ENCODE results near the gene HDX. TPM values are rescaled to one million over a fixed set of nuclear protein-coding genes. Genes with fewer than 3 reads are reported as not detected.
A peak's percentile ranks its signal among the peaks of the same experiment; 100 is the strongest.

Gene HDX
- total and polyA plus RNA-seq, 2 experiments from 2014 or later: 15.3 to 16.3 TPM

GRCh38 chrX:84357296-84357695 lies 145.0 kb downstream of the HDX start:
- Mint-ChIP-seq H3K9me3 (no peaks in the 10 kb centered on the region), H3K36me3 (ENCODE audit: low read depth) (no peaks in the 10 kb centered on the region), H3K4me1 (peaks cover 5% of the 10 kb centered on the region; the same call in 2 of the 3 replicates), H3K27me3 (ENCODE audit: insufficient read depth, low read depth, poor library complexity) (no peaks in the 10 kb centered on the region), H3K27ac (no peak overlapping the region), H3K4me3 (no peak overlapping the region)
- H2AFZ ChIP-seq: no peak overlapping the region
- no peak for ATAC-seq
- no peaks in the 10 kb centered on the region for H3K36me3 ChIP-seq (ENCODE audit: insufficient read depth)
- no peak for DNase-seq (ENCODE audit: low spot score)
- H3F3A ChIP-seq (replicated peaks; ENCODE audit: low read depth): no peaks in the 10 kb centered on the region
- no peaks in the 10 kb centered on the region for H4K20me1 ChIP-seq (replicated peaks; ENCODE audit: insufficient read depth)
- H3K27me3 ChIP-seq (ENCODE audit: insufficient read depth): no peaks in the 10 kb centered on the region
- no peak for TF ChIP-seq ZNF114 (CRISPR knock-in tag; IDR thresholded peaks at IDR 0.05)
- TF ChIP-seq JUNB (IDR thresholded peaks at IDR 0.05; ENCODE audit: unreplicated experiment): no peak
- no peak for TF ChIP-seq STAT1 (IDR thresholded peaks at IDR 0.05; ENCODE audit: unreplicated experiment)
- no peak for TF ChIP-seq ZNF462 (CRISPR knock-in tag; IDR thresholded peaks at IDR 0.05)
- no peak for TF ChIP-seq NANOG (IDR thresholded peaks at IDR 0.05; ENCODE audit: borderline replicate concordance)
- H3K4me2 ChIP-seq: no peak overlapping the region
- no peaks in the 10 kb centered on the region for H3K9me2 ChIP-seq (ENCODE audit: insufficient read depth)
- H3K79me2 ChIP-seq (replicated peaks; ENCODE audit: insufficient read depth): no peaks in the 10 kb centered on the region
- H3K4me1 ChIP-seq (ENCODE audit: insufficient read depth): peaks cover 9% of the 10 kb centered on the region
- H3K27ac ChIP-seq (ENCODE audit: low read depth): no peak overlapping the region
- H3K4me3 ChIP-seq: no peak overlapping the region

- H3K4me1 ChIP-seq (ENCODE audit: insufficient read depth): no peaks in the 10 kb centered on the region
- no peak overlapping the region for H3K27ac ChIP-seq (ENCODE audit: low read depth)
- no peaks in the 10 kb centered on the region for H3K36me3 ChIP-seq (ENCODE audit: insufficient read depth)
- ATAC-seq (no peak), DNase-seq (ENCODE audit: low spot score) (no peak)
- H3K4me2 ChIP-seq: no peak overlapping the region
- H3F3A ChIP-seq (replicated peaks; ENCODE audit: low read depth): no peaks in the 10 kb centered on the region
- Mint-ChIP-seq H3K4me1 (peaks cover 17% of the 10 kb centered on the region), H3K4me3 (no peak overlapping the region), H3K27me3 (ENCODE audit: insufficient read depth, low read depth, poor library complexity) (no peaks in the 10 kb centered on the region), H3K36me3 (ENCODE audit: low read depth) (no peaks in the 10 kb centered on the region), H3K27ac (peak overlapping the region; percentile 80), H3K9me3 (no peaks in the 10 kb centered on the region)
- no peak overlapping the region for H2AFZ ChIP-seq
- H3K4me3 ChIP-seq: no peak overlapping the region
- no peaks in the 10 kb centered on the region for H4K20me1 ChIP-seq (replicated peaks; ENCODE audit: insufficient read depth)
- H3K9me2 ChIP-seq (ENCODE audit: insufficient read depth): no peaks in the 10 kb centered on the region
- no peaks in the 10 kb centered on the region for H3K27me3 ChIP-seq (ENCODE audit: insufficient read depth)
- no peaks in the 10 kb centered on the region for H3K79me2 ChIP-seq (replicated peaks; ENCODE audit: insufficient read depth)
- TF ChIP-seq EZH2phosphoT487 (IDR thresholded peaks at IDR 0.05; ENCODE audit: unreplicated experiment): no peak
- TF ChIP-seq NANOG (IDR thresholded peaks at IDR 0.05; ENCODE audit: borderline replicate concordance): no peak
- no peak for TF ChIP-seq ETS1 (IDR thresholded peaks at IDR 0.05)
- TF ChIP-seq POLR2AphosphoS5 (IDR thresholded peaks at IDR 0.05; ENCODE audit: low read depth): no peak
These were observed 161.3 kb downstream of the HDX start for GRCh38 chrX:84340968-84341367.
